Measurements from ENCODE around the gene PXMP4.

Gene PXMP4

GRCh38 chr20:33711446-33711738, 8.7 kb downstream of the PXMP4 start:
- no peak overlapping the region for H3K4me2 ChIP-seq
- no peak overlapping the region for H3K4me3 ChIP-seq (IDR thresholded peaks at IDR 0.05; ENCODE audit: insufficient read depth, low read depth, low read length)
- H4K20me1 ChIP-seq (ENCODE audit: insufficient read depth), result no peaks in the 10 kb centered on the region
- no peak for TF ChIP-seq CTCF (conservative IDR thresholded peaks at IDR 0.05; ENCODE audit: low read depth, low read length)
- H2AFZ ChIP-seq (ENCODE audit: low read depth), result no peak overlapping the region
- H3K79me2 ChIP-seq (ENCODE audit: insufficient read depth, low read depth), result no peaks in the 10 kb centered on the region
- no peak overlapping the region for H3K9ac ChIP-seq
- peaks cover 20% of the 10 kb centered on the region for H3K4me1 ChIP-seq (ENCODE audit: low read depth, poor library complexity, severe bottlenecking)
- H3K27me3 ChIP-seq (ENCODE audit: insufficient read depth, low read depth), result no peaks in the 10 kb centered on the region
- no peaks in the 10 kb centered on the region for H3K36me3 ChIP-seq (ENCODE audit: insufficient read depth)
- H3K27ac ChIP-seq, result no peak overlapping the region

GRCh38 chr20:33710681-33711445, 9.2 kb downstream of the PXMP4 start:
- no peaks in the 10 kb centered on the region for H3K79me2 ChIP-seq (ENCODE audit: insufficient read depth, low read depth)
- no peaks in the 10 kb centered on the region for H3K36me3 ChIP-seq (ENCODE audit: insufficient read depth)
- H3K4me1 ChIP-seq (ENCODE audit: low read depth, poor library complexity, severe bottlenecking), result peaks cover 20% of the 10 kb centered on the region
- no peak overlapping the region for H3K4me2 ChIP-seq
- H3K4me3 ChIP-seq (IDR thresholded peaks at IDR 0.05; ENCODE audit: insufficient read depth, low read depth, low read length), result no peak overlapping the region
- H3K9ac ChIP-seq, result no peak overlapping the region
- no peaks in the 10 kb centered on the region for H4K20me1 ChIP-seq (ENCODE audit: insufficient read depth)
- H3K27me3 ChIP-seq (ENCODE audit: insufficient read depth, low read depth), result no peaks in the 10 kb centered on the region
- H3K27ac ChIP-seq, result no peak overlapping the region
- TF ChIP-seq CTCF (conservative IDR thresholded peaks at IDR 0.05; ENCODE audit: low read depth, low read length), result no peak
- H2AFZ ChIP-seq (ENCODE audit: low read depth), result no peak overlapping the region

GRCh38 chr20:33709905-33710541, 10.1 kb downstream of the PXMP4 start:
- Histone ChIP-seq H3K4me2 (no peak overlapping the region), H2AFZ (ENCODE audit: low read depth) (no peak overlapping the region), H4K20me1 (ENCODE audit: insufficient read depth) (no peaks in the 10 kb centered on the region), H3K27me3 (ENCODE audit: insufficient read depth, low read depth) (no peaks in the 10 kb centered on the region), H3K9ac (no peak overlapping the region), H3K4me1 (ENCODE audit: low read depth, poor library complexity, severe bottlenecking) (peaks cover 20% of the 10 kb centered on the region), H3K36me3 (ENCODE audit: insufficient read depth) (no peaks in the 10 kb centered on the region), H3K79me2 (ENCODE audit: insufficient read depth, low read depth) (no peaks in the 10 kb centered on the region), H3K27ac (no peak overlapping the region), H3K4me3 (IDR thresholded peaks at IDR 0.05; ENCODE audit: insufficient read depth, low read depth, low read length) (no peak overlapping the region)
- TF ChIP-seq CTCF (conservative IDR thresholded peaks at IDR 0.05; ENCODE audit: low read depth, low read length), result no peak

GRCh38 chr20:33709398-33709797, 10.7 kb downstream of the PXMP4 start:
- no peak overlapping the region for H2AFZ ChIP-seq (ENCODE audit: low read depth)
- no peak overlapping the region for H3K9ac ChIP-seq
- peak overlapping the region; percentile 32; the same call in 1 of the 2 replicates for H3K27ac ChIP-seq
- no peaks in the 10 kb centered on the region for H4K20me1 ChIP-seq (ENCODE audit: insufficient read depth)
- no peak for TF ChIP-seq CTCF (conservative IDR thresholded peaks at IDR 0.05; ENCODE audit: low read depth, low read length)
- peak overlapping the region; percentile 18; the same call in 1 of the 2 replicates for H3K4me2 ChIP-seq
- peaks cover 20% of the 10 kb centered on the region for H3K4me1 ChIP-seq (ENCODE audit: low read depth, poor library complexity, severe bottlenecking)
- no peak overlapping the region for H3K4me3 ChIP-seq (IDR thresholded peaks at IDR 0.05; ENCODE audit: insufficient read depth, low read depth, low read length)
- H3K79me2 ChIP-seq (ENCODE audit: insufficient read depth, low read depth), result no peaks in the 10 kb centered on the region
- no peaks in the 10 kb centered on the region for H3K36me3 ChIP-seq (ENCODE audit: insufficient read depth)
- no peaks in the 10 kb centered on the region for H3K27me3 ChIP-seq (ENCODE audit: insufficient read depth, low read depth)
